ENCODE measurements around the gene CARD11. TPM values are rescaled to one million over a fixed set of nuclear protein-coding genes. Genes with fewer than 3 reads are reported as not detected.

CARD11 gene
- polyA plus RNA-seq (2014; cell fraction: cytosol; rRNA removed) = 0.05 TPM in 1 of 2 replicates, not detected in the other
- not detected in 2 replicates for polyA plus RNA-seq (2014; cell fraction: nucleus; rRNA removed)

GRCh38 chr7:3043544-3044371 lies at the start of gene CARD11:
CARD11 (minus strand) TSS chr7:3043867; CDS start chr7:2958506, 85,361 bp downstream.
- no peak for DNase-seq (ENCODE audit: low spot score)

GRCh38 chr7:3092468-3092867 lies 48.8 kb upstream of the CARD11 start:
- no peak for DNase-seq (ENCODE audit: low spot score)

GRCh38 chr7:3091631-3092030 lies 48.0 kb upstream of the CARD11 start:
- no peak for DNase-seq (ENCODE audit: low spot score)

- peak; percentile 39 for DNase-seq (ENCODE audit: low spot score)
Measured at GRCh38 chr7:3089493-3089892, 45.8 kb upstream of the CARD11 start.

GRCh38 chr7:3087243-3087755 lies 43.6 kb upstream of the CARD11 start:
- no peak for DNase-seq (ENCODE audit: low spot score)

GRCh38 chr7:3083350-3083749 lies 39.7 kb upstream of the CARD11 start:
- DNase-seq (ENCODE audit: low spot score) = no peak

GRCh38 chr7:3082831-3083230 lies 39.2 kb upstream of the CARD11 start:
- no peak for DNase-seq (ENCODE audit: low spot score)

- DNase-seq (ENCODE audit: low spot score) = no peak
Measured at GRCh38 chr7:3082386-3082785, 38.7 kb upstream of the CARD11 start.

- DNase-seq (ENCODE audit: low spot score) = no peak
Measured at GRCh38 chr7:3080106-3080505, 36.4 kb upstream of the CARD11 start.

- no peak for DNase-seq (ENCODE audit: low spot score)
Measured at GRCh38 chr7:3078514-3078913, 34.8 kb upstream of the CARD11 start.

- no peak for DNase-seq (ENCODE audit: low spot score)
Measured at GRCh38 chr7:3076700-3077099, 33.0 kb upstream of the CARD11 start.

- DNase-seq (ENCODE audit: low spot score) = no peak
Measured at GRCh38 chr7:3076163-3076562, 32.5 kb upstream of the CARD11 start.

GRCh38 chr7:3075441-3075840 lies 31.8 kb upstream of the CARD11 start:
- DNase-seq (ENCODE audit: low spot score) = no peak

GRCh38 chr7:3074459-3074821 lies 30.8 kb upstream of the CARD11 start:
- DNase-seq (ENCODE audit: low spot score) = no peak

- peak; percentile 70 for DNase-seq (ENCODE audit: low spot score)
Measured at GRCh38 chr7:3073763-3074458, 30.2 kb upstream of the CARD11 start.

- DNase-seq (ENCODE audit: low spot score) = no peak
Measured at GRCh38 chr7:3070908-3071307, 27.2 kb upstream of the CARD11 start.

GRCh38 chr7:3069771-3070449 lies 26.2 kb upstream of the CARD11 start:
- no peak for DNase-seq (ENCODE audit: low spot score)

- no peak for DNase-seq (ENCODE audit: low spot score)
Measured at GRCh38 chr7:3068530-3068929, 24.9 kb upstream of the CARD11 start.

- no peak for DNase-seq (ENCODE audit: low spot score)
Measured at GRCh38 chr7:3067606-3068380, 24.1 kb upstream of the CARD11 start.

GRCh38 chr7:3067193-3067592 lies 23.5 kb upstream of the CARD11 start:
- no peak for DNase-seq (ENCODE audit: low spot score)

- DNase-seq (ENCODE audit: low spot score) = no peak
Measured at GRCh38 chr7:3066506-3066905, 22.8 kb upstream of the CARD11 start.

All from SK-N-DZ (cell line).